ENCODE measurements around the gene SLC45A2. TPM values are rescaled to one million over a fixed set of nuclear protein-coding genes. Genes with fewer than 3 reads are reported as not detected.

Gene SLC45A2
- total RNA-seq, 1 donor from 2014 or later: 2.4 TPM

- Mint-ChIP-seq H3K4me1 (ENCODE audit: low read depth) (peaks cover 7% of the 10 kb centered on the region), H3K4me3 (ENCODE audit: low read depth) (no peak overlapping the region), H3K36me3 (ENCODE audit: insufficient read depth) (peaks cover 16% of the 10 kb centered on the region), H3K27ac (no peak overlapping the region), H3K27me3 (no peaks in the 10 kb centered on the region), H3K9me3 (ENCODE audit: low read depth) (peaks cover 4% of the 10 kb centered on the region)
- DNase-seq (ENCODE audit: low spot score, unreplicated experiment): no peak
- no peak for TF ChIP-seq CTCF (IDR thresholded peaks at IDR 0.05; ENCODE audit: unreplicated experiment)
Observed at GRCh38 chr5:34016750-34017149, 32.3 kb upstream of the SLC45A2 start.

- Mint-ChIP-seq H3K36me3 (ENCODE audit: insufficient read depth) (peaks cover 12% of the 10 kb centered on the region), H3K27ac (no peak overlapping the region), H3K9me3 (ENCODE audit: low read depth) (peaks cover 4% of the 10 kb centered on the region), H3K4me3 (ENCODE audit: low read depth) (no peak overlapping the region), H3K27me3 (no peaks in the 10 kb centered on the region), H3K4me1 (ENCODE audit: low read depth) (peaks cover 5% of the 10 kb centered on the region)
- no peak for TF ChIP-seq CTCF (IDR thresholded peaks at IDR 0.05; ENCODE audit: unreplicated experiment)
- no peak for DNase-seq (ENCODE audit: low spot score, unreplicated experiment)
Observed at GRCh38 chr5:34016222-34016621, 31.7 kb upstream of the SLC45A2 start.

- peaks cover 8% of the 10 kb centered on the region for H3K4me1 Mint-ChIP-seq (ENCODE audit: low read depth)
- no peak for TF ChIP-seq CTCF (IDR thresholded peaks at IDR 0.05; ENCODE audit: unreplicated experiment)
- no peak overlapping the region for H3K27ac Mint-ChIP-seq
- H3K27me3 Mint-ChIP-seq: no peaks in the 10 kb centered on the region
- H3K36me3 Mint-ChIP-seq (ENCODE audit: insufficient read depth): peaks cover 13% of the 10 kb centered on the region
- peaks cover 8% of the 10 kb centered on the region for H3K9me3 Mint-ChIP-seq (ENCODE audit: low read depth)
- no peak for DNase-seq (ENCODE audit: low spot score, unreplicated experiment)
- no peak overlapping the region for H3K4me3 Mint-ChIP-seq (ENCODE audit: low read depth)
Observed at GRCh38 chr5:34015120-34015822, 30.8 kb upstream of the SLC45A2 start.

GRCh38 chr5:34014626-34015025 lies 30.1 kb upstream of the SLC45A2 start:
- no peak overlapping the region for H3K27ac Mint-ChIP-seq
- peaks cover 9% of the 10 kb centered on the region for H3K36me3 Mint-ChIP-seq (ENCODE audit: insufficient read depth)
- no peak for TF ChIP-seq CTCF (IDR thresholded peaks at IDR 0.05; ENCODE audit: unreplicated experiment)

GRCh38 chr5:34013547-34013946 lies 29.1 kb upstream of the SLC45A2 start:
- no peak for TF ChIP-seq CTCF (IDR thresholded peaks at IDR 0.05; ENCODE audit: unreplicated experiment)
- H3K4me3 Mint-ChIP-seq (ENCODE audit: low read depth): no peak overlapping the region
- H3K9me3 Mint-ChIP-seq (ENCODE audit: low read depth): peaks cover 13% of the 10 kb centered on the region
- no peak overlapping the region for H3K27ac Mint-ChIP-seq
- DNase-seq (ENCODE audit: low spot score, unreplicated experiment): no peak
- H3K36me3 Mint-ChIP-seq (ENCODE audit: insufficient read depth): peaks cover 6% of the 10 kb centered on the region
- peaks cover 25% of the 10 kb centered on the region for H3K4me1 Mint-ChIP-seq (ENCODE audit: low read depth)
- H3K27me3 Mint-ChIP-seq: no peaks in the 10 kb centered on the region

More at GRCh38 chr5:34014626-34015025, 30.1 kb upstream of the SLC45A2 start:
- Mint-ChIP-seq H3K4me3 (ENCODE audit: low read depth) (no peak overlapping the region), H3K4me1 (ENCODE audit: low read depth) (peaks cover 14% of the 10 kb centered on the region), H3K27me3 (no peaks in the 10 kb centered on the region), H3K9me3 (ENCODE audit: low read depth) (peaks cover 12% of the 10 kb centered on the region)
- no peak for DNase-seq (ENCODE audit: low spot score, unreplicated experiment)
